ENCODE results near the gene C16orf96.

DNA sequence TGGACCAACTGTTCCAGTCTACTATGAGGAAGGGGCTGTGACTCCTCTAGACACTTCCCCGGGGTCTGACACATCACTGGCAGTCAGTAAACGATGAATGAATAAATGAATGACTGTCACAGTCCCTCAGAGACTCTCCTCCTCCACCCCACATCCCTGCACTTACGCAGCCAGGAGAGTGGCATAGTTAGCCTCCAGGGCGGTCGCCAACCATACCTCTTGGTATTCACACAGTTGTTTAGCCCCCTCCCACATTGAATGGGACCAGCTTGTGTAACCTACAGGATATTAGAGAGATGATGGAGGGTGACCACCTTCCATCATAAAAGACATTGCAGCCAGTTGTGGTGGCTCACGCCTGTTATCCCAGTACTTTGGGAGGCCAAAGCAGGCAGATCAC, 32.8 kb downstream of the C16orf96 start:
- TF ChIP-seq CTCF (IDR thresholded peaks at IDR 0.05; ENCODE audit: insufficient read depth, low read length, poor library complexity, severe bottlenecking) (no peak), EZH2phosphoT487 (conservative IDR thresholded peaks at IDR 0.05; ENCODE audit: low read length) (no peak)

Measured in SU-DHL-6 (cell line).